ENCODE results near the gene MIS18BP1. TPM values are rescaled to one million over a fixed set of nuclear protein-coding genes. Genes with fewer than 3 reads are reported as not detected.

MIS18BP1 gene
- total RNA-seq, 1 donor from 2014 or later, result 47.1 TPM

DNA sequence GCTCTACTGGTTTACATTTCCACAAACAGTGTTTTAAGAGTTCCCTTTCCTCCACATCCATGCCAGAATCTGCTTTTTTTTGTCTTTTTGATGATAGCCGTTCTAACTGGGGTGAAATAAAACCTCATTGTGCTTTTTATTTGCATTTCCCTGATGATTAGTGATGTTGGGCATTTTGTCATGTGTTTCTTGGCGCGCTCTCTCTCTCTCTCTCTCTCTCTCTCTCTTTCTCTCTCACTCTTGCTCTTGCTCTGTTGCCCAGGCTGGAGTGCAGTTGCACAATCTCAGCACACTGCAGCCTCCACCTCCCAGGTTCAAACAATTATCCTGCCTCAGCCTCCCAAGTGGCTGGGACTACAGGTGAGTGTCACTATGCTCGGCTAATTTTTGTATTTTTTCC is 9.6 kb upstream of the MIS18BP1 start:
- peaks cover 28% of the 10 kb centered on the region for H3K9me3 Mint-ChIP-seq
- H3K27ac Mint-ChIP-seq, result no peak overlapping the region
- DNase-seq (no peak), ATAC-seq (ENCODE audit: low read depth) (no peak)
- intact Hi-C loops (cut with micrococcal nuclease), result no loop called here
- H3K4me3 Mint-ChIP-seq, result no peak overlapping the region
- peaks cover 3% of the 10 kb centered on the region for H3K36me3 Mint-ChIP-seq (ENCODE audit: low read depth)
- CTCF ChIA-PET, result interaction anchor here (1.0 kb wide), 1 partner anchor 9 kb away, joined by 4 read pairs; the partner anchor contains the start of gene MIS18BP1
- H3K27me3 Mint-ChIP-seq, result peaks cover 8% of the 10 kb centered on the region
- H3K4me1 Mint-ChIP-seq, result no peaks in the 10 kb centered on the region
- TF ChIP-seq, protein P1, sequence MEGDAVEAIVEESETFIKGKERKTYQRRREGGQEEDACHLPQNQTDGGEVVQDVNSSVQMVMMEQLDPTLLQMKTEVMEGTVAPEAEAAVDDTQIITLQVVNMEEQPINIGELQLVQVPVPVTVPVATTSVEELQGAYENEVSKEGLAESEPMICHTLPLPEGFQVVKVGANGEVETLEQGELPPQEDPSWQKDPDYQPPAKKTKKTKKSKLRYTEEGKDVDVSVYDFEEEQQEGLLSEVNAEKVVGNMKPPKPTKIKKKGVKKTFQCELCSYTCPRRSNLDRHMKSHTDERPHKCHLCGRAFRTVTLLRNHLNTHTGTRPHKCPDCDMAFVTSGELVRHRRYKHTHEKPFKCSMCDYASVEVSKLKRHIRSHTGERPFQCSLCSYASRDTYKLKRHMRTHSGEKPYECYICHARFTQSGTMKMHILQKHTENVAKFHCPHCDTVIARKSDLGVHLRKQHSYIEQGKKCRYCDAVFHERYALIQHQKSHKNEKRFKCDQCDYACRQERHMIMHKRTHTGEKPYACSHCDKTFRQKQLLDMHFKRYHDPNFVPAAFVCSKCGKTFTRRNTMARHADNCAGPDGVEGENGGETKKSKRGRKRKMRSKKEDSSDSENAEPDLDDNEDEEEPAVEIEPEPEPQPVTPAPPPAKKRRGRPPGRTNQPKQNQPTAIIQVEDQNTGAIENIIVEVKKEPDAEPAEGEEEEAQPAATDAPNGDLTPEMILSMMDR (IDR thresholded peaks at IDR 0.05), result no peak
- POLR2A ChIA-PET, result no interaction called here

DNA sequence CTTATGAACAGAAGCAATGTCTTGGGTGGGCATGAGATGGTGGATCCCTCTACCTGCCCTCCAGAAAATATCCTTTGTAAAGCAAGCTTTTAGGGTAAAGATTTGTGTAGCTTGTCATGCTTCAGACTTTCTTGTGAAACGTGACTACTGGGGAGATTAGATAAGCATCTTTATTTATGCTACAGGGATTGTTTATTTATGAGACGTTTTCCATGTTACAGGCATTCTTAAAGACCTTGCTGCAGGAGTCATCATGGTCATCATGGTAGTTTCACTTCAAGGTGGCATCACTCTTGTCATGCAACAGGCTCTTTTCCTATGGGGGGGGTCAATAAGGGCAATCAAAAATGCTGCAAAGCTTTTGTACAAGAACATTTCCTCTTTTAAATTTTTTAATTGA is 8.2 kb upstream of the MIS18BP1 start:
- Mint-ChIP-seq H3K27me3 (peaks cover 8% of the 10 kb centered on the region), H3K27ac (no peak overlapping the region), H3K4me3 (no peak overlapping the region), H3K9me3 (peaks cover 33% of the 10 kb centered on the region), H3K36me3 (ENCODE audit: low read depth) (peaks cover 3% of the 10 kb centered on the region), H3K4me1 (no peaks in the 10 kb centered on the region)
- TF ChIP-seq, protein P1 (IDR thresholded peaks at IDR 0.05), result no peak
- ChIA-PET POLR2A (no interaction called here), CTCF (no interaction called here)
- DNase-seq, result no peak
- no peak for ATAC-seq (ENCODE audit: low read depth)
- intact Hi-C loops (cut with micrococcal nuclease), result no loop called here

DNA sequence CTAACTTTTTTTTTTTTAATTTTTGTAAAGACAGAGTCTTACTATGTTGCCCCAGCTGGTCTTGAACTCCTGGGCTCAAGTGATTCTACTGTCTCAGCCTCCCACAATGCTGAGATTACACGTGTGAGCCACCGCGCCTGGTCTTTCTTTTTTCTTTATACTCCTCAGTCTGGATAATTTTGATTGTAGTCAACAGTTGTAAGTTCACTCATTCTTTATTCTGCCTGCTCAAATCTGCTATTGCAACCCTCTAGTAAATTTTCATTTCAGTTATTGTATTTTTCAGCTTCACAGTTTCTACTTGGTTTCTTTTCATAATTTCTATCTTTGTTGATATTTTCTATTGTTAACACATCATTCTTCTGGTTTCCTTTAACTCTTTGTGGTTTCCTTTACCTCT is 5.8 kb upstream of the MIS18BP1 start:
- ChIA-PET POLR2A (no interaction called here), CTCF (interaction anchor here (0.6 kb wide), 1 partner anchor 9 kb away, joined by 3 read pairs; no protein-coding TSS in a partner anchor)
- Mint-ChIP-seq H3K9me3 (peaks cover 33% of the 10 kb centered on the region), H3K4me1 (peaks cover 3% of the 10 kb centered on the region), H3K27me3 (peaks cover 6% of the 10 kb centered on the region), H3K27ac (no peak overlapping the region), H3K4me3 (no peak overlapping the region), H3K36me3 (ENCODE audit: low read depth) (peaks cover 3% of the 10 kb centered on the region)
- TF ChIP-seq, protein P1 (IDR thresholded peaks at IDR 0.05), result no peak
- DNase-seq, result no peak
- intact Hi-C loops (cut with micrococcal nuclease), result no loop called here
- no peak for ATAC-seq (ENCODE audit: low read depth)

DNA sequence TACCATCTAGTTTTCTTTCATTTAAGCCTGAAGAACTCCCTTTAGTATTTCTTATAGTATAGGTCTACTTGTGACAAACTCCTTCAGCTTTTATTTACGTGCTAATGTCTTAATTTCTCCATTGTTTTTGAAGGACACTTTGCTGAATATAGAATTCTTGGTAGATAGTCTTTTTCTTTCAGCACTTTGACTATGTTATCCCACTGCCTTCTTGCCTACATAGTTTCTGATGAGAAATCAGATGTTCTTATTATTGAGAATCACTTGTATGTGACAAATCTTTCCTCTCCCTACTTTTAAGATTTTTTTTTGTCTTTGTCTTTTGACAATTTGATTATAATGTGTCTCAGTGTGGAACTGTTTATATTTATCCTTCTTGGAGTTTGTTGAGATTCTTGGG is 5.1 kb upstream of the MIS18BP1 start:
- ChIA-PET POLR2A (no interaction called here), CTCF (no interaction called here)
- no peak for ATAC-seq (ENCODE audit: low read depth)
- H3K4me1 Mint-ChIP-seq, result peaks cover 7% of the 10 kb centered on the region
- TF ChIP-seq, protein P1 (IDR thresholded peaks at IDR 0.05), result no peak
- peaks cover 33% of the 10 kb centered on the region for H3K9me3 Mint-ChIP-seq
- H3K27me3 Mint-ChIP-seq, result peaks cover 6% of the 10 kb centered on the region
- no peak overlapping the region for H3K27ac Mint-ChIP-seq
- H3K36me3 Mint-ChIP-seq (ENCODE audit: low read depth), result peaks cover 7% of the 10 kb centered on the region
- intact Hi-C loops (cut with micrococcal nuclease), result no loop called here
- H3K4me3 Mint-ChIP-seq, result no peak overlapping the region
- no peak for DNase-seq

DNA sequence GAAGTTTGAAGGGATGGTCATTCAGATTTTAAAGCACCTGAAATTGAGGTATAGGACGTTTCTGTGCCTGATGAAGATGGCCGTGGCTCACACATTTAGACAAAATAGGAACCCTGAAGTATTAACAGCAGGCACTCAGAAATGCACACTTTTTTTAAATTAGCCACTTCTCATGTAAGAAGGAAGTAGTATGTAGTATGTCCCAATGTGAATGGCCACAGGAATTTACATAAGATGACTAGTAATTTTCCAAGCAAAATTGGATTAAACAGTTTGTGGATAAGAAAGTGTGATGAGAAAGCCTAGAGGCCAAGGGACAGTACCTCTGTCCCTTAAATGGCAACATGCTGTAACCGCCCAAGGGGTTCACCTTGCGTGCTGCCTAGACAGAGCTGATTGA is 1.8 kb upstream of the MIS18BP1 start:
- ATAC-seq (ENCODE audit: low read depth), result no peak
- ChIA-PET CTCF (interaction anchor here (1.1 kb wide), 1 partner anchor 32 kb away, joined by 3 read pairs; no protein-coding TSS in a partner anchor), POLR2A (interaction anchor here (3.2 kb wide), 1 partner anchor 292 kb away, joined by 23 read pairs; the partner anchor contains the start of genes KLHL28 and TOGARAM1)
- no peak for DNase-seq
- TF ChIP-seq, protein P1 (IDR thresholded peaks at IDR 0.05), result no peak
- peaks cover 25% of the 10 kb centered on the region for H3K9me3 Mint-ChIP-seq
- H3K4me3 Mint-ChIP-seq, result peak overlapping the region; percentile 7
- H3K27ac Mint-ChIP-seq, result no peak overlapping the region
- peaks cover 30% of the 10 kb centered on the region for H3K4me1 Mint-ChIP-seq
- intact Hi-C loops (cut with micrococcal nuclease), result no loop called here
- no peaks in the 10 kb centered on the region for H3K27me3 Mint-ChIP-seq
- H3K36me3 Mint-ChIP-seq (ENCODE audit: low read depth), result peaks cover 7% of the 10 kb centered on the region
